ENCODE results near the gene CCDC90B.

Gene CCDC90B

DNA sequence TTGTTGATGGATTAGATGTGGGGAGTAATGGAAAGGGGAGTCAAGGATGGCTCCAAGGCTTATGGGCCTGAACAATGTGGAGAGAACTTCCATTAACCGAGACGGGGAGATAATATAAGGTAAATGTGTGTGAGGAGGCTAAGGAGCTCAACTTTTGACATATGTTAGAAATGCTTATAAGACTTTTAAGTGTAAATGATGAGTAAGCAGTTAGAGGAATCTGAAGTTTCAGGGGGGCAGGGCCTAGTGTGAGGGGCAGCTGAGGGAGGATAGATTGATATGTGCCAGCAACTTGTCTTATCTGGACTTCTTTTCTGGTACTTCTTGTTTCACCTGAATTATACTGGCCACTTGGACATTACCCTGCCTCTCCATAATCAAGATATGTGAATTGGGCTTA, 62.7 kb downstream of the CCDC90B start:
- H3K4me3 ChIP-seq (ENCODE audit: low read depth, low read length) = no peak overlapping the region
- TF ChIP-seq CTCF (IDR thresholded peaks at IDR 0.05; ENCODE audit: low read depth, low read length) = no peak

- H3K4me3 ChIP-seq (ENCODE audit: low read depth, low read length) = no peak overlapping the region
- no peak for TF ChIP-seq CTCF (IDR thresholded peaks at IDR 0.05; ENCODE audit: low read depth, low read length)
Measured at GRCh38 chr11:83222499-83222898, 63.7 kb downstream of the CCDC90B start.

DNA sequence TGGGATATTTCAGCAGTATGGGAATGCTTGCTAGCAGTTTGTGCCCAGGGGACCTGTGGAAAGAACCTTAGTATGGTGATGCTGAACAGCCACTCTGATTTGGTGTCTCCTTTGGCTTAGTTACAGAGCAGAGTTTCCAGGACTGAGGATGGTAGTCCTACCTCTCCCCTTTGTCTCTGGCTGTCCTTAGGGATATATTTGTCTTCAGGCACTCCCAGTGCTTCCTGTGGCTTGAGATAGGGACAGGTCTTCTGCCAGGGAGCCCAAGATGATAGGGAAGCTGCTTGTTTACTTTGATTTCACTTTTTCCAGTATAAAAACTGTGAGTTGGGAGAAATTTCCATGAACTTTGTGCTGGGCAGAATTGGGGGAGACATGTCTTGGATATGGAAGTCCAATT, 64.5 kb downstream of the CCDC90B start:
- no peak overlapping the region for H3K4me3 ChIP-seq (ENCODE audit: low read depth, low read length)
- no peak for TF ChIP-seq CTCF (IDR thresholded peaks at IDR 0.05; ENCODE audit: low read depth, low read length)

GRCh38 chr11:83220260-83220659, 65.9 kb downstream of the CCDC90B start:
- TF ChIP-seq CTCF (IDR thresholded peaks at IDR 0.05; ENCODE audit: low read depth, low read length) = no peak
- H3K4me3 ChIP-seq (ENCODE audit: low read depth, low read length) = no peak overlapping the region

- no peak for TF ChIP-seq CTCF (IDR thresholded peaks at IDR 0.05; ENCODE audit: low read depth, low read length)
- H3K4me3 ChIP-seq (ENCODE audit: low read depth, low read length) = no peak overlapping the region
Measured at GRCh38 chr11:83219095-83219494, 67.1 kb downstream of the CCDC90B start.
